T-helper 22 cell (primary cell): ENCODE results near the gene NOS3.

ENCODE experiments used
- DNase-seq: peaks from one replicate; pipeline ENCODE4 v3.0.0-alpha.2; 2020; ENCODE audit warnings: low read depth

The NOS3 gene

DNA sequence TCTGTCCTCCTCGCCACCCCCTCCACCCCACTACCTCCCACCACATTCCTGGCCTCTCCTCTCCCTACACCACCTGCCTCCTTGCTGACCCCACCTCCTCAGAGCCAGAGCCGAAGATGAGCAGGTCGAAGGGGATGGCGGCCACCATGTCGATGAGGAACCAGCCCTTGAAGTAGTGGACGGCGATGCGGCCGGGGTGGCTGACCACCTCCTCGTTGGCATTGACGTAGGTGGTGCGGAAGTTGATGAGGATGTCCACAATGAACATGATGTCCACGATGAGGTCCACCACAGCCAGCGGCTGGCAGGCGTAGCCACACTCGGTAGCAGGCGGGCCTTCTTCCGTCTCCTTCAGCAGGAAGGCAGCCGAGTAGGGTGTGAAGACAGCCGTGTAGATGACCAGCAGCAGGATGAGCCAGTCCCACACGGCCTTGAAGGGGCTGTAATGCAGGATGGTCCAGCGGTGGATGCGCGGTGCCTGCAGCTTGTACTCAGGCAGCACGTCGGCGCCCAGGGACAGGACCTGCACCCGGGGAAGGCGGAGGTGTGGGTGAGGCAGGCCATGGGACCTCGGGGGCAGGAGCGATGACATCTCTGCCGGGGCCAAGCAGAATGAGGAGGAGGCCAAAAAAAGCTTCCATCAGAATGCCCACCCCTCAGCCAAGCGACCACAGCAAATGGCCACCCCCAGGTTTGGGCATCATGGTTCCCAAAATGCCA, 38.3 kb upstream of the NOS3 start:
- DNase-seq = no peak

DNA sequence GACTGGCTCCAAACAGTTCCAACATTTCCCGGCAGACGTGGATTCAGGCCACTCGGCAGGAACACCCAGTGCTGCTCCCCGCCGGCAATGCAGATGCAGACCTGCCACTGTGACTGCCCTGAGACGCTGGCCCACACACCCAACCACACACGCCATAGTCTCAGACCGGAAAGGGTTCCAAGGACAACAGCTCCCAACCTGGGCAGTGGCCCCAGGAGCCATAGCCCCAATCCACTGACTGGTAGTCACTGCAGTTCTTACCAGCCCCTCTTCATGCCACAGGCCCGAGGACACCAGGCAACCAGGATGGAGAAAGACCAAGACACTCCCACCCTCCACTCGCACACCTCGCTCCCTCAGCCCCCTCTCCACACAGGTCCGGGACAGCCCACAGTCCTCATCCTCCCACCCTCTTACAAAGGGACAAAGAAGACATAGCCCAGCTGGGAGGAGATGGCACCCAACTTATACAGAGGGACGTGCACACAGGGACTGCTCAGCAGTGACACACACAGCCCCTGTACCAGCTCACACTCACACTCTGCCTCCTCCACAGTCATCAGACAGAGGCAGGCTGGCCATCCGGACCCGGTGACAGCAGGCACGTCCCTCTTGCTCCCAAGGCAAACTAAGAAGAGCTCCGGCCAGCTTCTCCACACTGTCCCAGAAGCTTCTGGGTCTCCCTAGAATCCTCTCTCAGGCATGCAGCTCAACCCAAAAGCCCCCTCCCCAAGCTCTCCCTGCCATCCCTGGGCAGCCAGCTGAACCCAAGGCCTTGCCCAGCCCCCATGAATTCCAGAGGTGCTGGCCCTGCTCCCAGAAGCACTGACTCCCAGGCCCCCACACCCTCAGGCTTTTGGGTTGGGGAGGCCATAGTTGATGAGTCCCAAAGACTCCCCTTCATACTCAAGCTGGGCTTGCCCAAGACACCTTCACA, 37.5 kb upstream of the NOS3 start:
- no peak for DNase-seq

DNA sequence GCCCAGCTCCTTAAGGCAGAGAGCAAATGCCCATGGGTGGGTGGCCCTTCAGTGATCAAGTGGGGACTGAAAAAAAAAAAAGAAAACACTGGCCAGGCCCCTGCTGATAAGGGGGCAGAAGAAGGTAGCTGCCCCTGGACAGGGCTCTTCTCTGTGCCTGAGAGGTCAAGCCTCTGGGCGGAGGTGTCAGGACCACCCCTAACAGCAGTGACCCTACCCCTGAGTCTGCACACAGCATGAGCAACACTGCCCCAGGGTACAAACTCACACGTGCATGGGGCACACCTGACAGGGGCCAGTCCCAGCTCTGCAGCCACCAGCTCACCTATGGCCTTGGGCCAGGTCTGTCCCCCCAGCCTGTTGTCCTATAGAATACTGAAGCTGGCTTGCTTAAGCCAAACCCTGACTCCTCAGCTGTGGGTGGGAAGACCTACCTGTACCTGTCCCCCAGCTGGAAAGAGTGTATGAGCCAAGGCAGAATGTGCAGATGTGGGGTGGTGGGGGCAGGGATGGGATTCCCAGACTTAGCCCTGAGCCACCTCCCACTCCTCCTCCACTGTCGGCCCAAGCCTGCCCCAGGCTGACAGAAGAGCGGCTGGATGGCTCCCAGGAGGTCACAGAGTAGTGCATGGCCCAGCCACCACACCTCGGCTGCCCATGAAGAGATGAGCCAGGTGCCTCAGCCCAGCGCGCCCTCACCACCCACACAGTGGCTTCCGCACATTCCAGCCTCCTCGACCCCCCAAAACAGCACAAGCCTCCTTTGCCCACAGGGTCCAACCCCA, 36.4 kb upstream of the NOS3 start:
- DNase-seq = no peak

DNA sequence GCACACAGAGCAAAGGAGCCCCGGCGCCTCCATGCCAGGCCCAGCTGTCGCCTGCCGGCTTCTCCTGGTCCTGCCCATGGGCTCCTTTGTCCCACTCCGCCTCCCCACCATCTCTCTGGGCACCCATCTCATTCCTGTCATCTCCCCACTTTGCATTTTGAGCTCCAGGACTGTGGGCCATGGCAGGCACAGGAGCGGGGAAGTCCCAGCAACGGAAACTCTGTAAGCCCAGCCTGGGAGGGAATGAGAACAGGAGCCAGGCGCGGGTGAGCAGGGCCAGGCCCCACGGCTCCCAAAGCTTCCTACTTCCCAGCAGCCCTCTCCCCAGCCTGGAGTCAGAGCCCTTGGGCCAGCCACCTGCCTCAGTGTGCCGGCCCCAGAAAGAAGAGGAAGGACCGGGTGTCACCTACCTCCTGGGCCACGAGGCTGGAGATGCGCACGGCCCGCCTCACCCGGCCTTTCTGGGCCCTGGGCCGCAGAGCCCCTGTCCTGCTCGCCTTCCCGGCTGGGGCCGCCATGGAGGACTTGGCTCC, 35.8 kb upstream of the NOS3 start:
- no peak for DNase-seq

DNA sequence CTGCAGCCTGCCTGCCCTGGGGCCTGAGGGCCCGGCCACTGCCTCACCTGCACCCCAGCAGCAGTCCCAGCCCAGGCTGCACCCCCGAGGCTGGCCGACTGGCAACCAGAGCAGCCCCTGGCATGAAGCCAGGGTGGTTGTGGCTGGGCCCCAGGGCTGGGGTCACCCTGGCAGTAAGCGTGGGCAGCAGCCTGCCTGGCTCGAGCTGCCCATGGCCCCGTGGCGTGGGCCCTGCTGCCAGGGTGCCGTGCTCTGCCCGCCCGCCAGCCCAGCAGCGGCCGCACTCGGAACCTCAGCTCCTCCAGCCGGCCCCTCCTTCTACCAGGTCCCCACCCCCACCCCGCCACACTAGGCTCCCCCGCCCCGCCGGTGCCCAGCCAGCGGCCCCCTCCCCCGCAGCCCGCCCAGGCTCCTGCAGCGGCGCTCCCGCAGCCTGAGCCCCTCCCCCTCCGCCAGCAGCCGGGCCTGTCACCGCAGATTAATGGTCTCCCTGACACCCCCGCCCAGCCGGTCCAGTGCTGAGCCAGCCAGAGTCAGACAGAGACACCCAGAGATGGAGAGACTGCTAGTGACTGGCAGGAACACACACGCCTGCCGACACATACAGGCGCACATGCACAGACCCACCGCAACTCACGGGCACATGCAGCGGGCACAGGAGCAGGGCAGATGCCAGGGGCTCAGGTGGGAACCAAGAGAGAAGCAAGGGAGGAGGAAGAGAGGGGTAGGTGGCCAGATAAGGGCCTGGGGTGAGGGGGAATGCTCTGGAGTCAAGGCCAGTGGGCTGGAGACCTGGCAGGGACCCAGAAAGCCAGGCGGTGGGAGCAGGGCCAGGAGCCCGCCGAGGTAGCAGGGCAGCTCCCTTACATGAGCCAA, 35.1 kb upstream of the NOS3 start:
- no peak for DNase-seq

DNA sequence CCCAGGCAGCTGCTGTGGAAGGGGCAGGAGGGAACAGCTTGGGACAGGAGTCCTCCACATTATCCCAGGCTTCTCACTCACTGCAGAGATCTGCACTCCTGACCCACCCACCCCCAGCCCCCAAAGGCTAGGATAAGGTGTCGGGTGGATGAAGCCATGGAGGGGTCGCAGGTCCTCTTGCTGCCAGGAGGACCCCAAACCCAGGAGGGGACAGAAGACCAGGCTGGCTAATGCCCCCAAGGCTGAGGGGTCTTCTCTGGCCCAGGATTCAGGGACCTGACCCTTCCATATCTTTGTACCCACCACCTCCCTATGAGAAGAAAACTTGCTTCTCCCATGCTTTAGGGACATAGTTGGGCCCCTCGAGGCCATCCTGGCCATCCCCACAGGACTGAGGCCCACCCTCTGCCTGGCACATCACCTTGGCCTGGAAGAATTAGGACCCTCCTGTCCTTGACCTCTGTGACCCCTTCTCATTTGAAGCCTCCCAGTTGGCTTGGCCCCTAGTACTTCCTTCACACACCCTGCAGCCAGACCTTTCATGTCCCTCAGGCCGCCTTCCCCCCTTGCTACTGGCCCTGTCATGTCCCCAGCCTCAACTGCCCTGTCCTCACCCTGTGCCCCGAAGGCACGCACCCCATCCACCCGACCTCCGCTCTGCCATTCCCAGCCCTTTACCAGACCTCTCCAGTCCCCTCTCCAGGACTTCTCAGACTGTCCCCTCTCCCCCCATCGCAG, 34.3 kb upstream of the NOS3 start:
- DNase-seq = no peak

DNA sequence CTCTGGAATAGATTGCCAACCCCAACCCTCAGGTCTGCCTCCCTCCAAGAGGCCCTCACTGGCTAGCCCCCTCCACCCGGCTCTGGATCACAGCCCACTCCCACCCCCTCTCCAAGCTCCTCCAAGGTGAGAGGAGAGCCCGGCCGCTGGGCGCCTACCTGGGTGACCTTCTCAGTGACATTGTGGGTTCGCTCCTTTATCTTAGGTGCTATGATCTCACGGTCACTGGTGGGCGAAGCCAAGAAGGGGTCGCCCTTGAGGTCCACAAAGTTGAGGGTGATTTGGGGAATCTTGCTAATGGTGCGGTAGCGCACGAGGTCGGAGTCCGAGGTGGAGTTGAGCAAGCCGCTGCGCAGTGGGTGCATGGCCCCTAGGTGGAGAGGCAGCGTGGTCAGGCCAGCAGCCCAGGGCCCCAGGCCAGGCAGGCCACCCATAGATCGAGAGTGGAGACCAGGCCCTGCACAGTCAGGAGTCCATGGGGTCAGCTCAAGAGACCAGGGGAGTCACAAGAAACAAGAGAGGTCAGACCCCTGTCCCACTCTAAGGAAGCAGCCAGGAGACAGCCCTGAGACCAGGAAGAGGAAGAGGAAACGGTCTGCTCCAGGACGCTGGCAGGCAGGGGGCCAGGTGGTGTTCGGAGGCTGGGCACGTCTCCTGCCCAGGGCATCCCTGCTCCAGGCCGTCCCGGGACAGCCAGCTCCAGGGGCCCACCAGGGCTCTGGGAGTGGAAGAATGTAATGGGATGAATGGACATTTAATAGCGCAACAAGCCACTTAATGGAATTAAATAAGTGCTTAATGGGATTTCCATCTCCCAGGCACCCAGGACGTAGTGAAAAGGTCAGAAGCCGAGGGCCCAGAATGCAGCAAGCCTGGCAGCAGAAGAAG, 33.4 kb upstream of the NOS3 start:
- no peak for DNase-seq

DNA sequence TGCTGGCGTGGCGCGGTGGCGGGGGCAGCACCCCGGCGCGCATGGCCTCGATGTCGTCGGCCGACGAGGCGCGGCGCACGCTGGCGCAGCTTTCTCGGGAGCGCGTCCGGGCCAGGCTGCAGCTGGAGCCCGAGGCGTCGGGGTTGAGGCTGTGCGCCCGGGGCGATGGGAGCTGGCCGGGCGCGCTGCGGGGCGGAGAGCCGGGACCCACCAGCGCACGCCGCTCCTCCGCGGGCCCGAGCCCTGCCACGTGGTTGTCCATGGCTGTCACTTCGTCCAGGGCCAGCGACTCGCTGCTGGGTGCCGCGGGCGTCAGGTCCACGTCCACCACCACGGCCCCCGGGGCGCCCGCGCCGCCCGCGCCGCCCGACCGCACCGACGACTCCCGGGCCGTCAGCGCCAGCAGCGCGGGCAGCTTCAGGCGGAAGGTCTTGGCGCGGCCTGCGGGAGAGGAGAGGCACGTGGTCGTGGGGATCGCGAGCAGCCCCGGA, 32.7 kb upstream of the NOS3 start:
- DNase-seq = no peak

DNA sequence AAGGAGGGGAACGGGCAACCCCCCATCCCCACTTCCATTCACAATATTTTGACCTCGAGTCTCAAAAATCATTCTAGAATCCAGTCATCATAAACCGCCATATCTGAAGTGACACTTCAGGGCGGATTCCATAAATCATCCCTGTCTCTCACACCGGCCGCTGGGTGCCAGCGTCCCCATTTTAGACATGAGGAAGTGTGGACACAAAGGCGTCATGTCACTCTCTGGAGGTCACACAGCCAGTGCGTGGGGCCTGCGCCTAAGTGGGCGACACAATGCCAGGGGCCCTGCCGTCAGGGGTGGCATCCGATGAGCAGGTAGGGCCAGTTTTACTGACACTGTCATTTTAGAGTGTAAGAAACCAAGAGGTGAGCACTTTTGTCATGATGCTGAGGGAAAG, 32.2 kb upstream of the NOS3 start:
- DNase-seq = no peak

DNA sequence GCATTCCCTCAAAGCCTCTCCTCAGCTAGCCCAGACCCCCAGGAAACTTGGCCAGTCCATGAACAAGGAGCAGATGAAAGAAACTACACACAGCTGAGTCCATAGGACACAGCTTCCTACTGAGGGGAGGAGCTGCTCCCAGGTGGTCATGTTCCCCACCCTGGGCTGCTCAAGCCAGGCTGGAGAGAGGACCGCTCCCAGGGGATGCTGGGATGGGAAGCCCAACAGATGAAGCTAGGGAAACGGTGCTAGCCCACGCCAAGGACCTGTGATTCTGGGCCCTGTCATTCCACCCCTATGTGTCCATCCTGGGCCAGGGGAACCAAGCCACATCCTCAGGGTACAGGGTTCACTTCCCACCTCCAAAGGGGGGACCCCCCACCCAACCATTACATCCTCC, 31.7 kb upstream of the NOS3 start:
- no peak for DNase-seq

DNA sequence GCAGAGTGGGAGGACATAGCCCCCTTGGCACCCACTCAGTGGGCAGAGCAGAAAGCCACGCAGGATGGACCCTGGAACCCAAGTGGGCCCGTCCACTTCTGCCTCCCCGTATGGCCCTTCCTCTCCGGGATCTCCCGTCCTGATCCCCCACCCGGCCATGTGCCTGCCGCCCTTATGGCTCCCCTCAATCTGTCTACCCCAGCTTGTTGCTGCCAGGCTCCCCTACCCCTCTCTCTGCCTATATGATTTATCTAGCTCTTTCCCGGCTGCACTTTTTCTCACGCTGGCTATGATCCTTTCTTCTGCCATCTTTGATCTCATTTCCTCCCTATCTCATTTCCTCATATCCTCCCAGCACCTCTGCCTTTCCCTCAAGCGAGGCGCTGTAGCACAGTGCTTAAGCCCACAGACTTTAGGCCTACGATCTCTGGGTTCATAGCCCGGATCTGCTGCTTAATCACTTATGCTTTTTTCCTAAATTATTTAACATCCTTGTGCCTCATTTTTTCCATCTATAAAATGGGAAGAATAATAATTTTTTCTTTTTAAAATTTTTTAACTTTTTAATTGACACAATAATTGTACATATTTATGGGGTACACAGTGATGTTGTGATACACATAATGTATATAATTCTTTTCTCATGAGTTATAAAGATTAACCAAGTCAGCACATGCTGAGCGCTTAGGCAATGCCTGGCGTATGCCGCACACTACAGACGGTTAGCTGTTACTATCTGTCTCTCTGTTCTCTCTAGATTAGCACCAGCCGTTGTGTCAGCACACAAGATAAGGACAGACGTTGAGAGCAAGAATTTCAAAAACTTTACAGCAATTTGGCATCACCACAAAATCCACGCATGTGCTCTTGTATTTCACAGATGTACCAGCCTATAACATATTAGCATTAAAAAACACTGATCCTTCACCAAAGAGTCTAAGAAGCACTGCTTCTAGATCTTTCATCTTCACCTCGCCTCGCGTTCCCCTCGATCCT, 30.8 kb upstream of the NOS3 start:
- no peak for DNase-seq

DNA sequence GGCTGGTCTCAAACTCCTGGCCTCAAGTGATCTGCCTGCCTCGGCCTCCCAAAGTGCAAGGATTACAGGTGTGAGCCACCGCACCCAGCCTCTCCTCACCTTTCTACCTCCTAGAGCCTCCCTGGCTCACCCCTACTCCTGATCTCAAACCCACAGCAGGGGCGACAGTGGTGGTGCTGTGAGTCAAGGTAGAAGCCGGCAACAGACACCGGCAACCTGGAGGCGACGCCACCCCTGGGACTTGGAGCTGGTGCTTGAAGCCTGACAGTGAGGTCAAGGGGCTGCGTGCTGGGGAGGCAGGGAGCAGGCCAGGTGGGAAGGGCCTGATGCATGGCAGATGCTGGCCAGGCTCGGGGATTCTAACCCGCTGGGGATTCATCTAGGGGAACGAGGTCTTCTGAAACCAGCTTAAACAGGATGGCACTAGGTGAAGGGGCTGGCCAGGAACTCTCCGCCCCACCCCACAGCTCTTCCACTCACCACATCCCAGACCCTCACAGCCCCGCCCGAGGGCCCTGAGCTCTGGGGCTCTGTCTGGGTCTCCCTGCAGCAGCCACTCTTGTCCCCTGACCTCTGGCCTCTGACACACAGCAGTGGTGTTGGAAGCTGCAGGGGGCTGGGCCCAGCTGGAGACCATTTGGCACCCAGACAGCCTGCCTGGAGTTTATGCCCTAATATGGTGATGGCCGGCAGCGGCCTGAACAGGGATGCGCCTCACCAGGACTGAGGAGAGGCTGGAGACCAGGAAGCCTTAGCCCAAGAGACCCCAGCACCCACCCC, 29.1 kb upstream of the NOS3 start:
- no peak for DNase-seq

DNA sequence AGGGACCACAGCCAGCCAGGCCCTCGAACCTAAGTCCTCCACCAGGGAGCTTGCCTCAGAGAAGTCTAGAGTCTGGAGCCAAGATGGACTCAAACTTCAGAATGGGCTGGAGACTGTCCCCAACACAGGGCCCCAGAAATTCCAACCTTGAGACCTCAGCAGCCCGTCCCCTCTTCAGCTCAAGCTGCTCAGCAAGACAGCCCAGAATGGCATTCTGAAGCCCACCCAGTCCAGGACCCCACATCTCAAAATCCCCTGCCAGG, 28.6 kb upstream of the NOS3 start:
- no peak for DNase-seq

DNA sequence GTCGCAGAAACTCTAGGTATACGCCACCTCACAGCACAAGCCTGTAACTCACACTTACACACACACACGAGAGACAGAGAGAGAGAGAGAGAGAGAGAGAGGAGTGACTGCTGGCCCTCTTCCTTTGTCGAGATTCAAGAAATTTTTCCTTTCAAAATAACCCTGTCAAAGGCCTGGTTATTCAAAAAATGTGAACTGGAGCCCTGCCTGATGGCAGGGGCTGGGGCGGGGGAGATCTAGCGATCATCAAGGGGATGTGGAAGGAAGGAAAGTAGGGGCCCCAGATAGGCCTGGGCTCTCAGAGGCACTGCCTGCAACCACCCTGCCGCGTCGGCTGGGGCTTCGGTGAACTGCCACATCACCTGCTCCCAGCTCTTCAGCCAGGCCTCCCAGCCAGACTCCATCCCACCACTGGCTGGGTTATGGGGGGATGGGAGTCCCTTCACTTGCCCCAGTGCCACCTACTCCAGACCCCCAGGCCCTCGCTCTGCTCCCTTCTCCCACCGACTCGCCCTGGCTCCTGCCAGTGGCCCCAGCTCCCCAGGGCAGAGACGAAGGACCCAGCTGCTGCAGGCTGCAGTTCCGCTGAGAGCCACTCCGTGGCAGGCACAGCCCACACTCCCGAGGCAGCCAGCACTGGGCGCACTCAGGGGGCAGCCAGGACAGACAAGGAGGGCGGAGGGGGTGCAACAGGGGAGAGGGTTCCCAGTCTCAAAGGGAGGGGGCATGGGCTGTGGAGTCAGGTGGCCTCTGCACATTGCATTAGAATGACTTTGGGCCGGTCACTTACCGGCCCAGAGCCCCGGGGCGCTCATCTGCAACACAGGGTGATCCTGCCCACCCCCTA, 28.0 kb upstream of the NOS3 start:
- peak; percentile 26 for DNase-seq

DNA sequence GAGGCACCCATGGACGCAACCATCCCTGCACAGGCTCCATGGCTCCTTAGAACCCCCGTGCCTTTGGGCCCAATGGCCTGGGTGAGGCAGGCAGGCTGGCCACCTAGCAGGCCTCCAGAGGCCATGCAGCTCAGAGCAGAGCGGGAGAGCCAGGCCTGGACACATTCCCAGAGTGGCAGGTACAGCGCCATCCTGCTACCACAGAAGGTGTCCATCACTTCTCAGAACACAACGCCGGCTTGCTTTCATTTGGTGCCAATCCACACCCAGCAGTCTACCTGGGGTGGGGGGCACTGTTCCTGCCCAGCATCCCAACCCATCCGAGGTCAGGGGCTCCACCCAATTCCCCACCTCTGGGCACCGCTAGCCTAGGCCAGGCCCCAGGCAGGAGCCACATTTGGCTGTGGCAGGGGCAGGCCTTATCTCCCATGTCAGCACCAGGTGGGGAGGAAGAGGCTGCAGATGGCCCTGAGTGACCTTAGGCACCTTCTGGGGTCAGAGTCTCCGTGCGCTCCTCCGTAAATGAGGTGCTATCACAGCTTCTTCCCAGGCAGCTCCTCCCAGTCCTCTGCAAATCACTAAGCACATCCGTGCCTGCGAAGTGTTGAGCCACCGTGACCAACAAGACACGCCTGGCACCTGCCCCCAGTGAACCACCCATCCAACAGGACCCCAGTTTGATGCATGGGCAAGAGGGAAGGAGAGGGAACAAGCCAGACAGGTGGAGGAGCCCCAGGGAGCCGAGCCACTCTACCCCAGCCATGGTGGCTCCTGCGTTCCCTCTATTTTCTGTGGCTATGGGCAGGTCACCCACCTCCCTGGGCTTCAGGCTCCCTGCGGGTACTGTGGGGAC, 26.9 kb upstream of the NOS3 start:
- no peak for DNase-seq

DNA sequence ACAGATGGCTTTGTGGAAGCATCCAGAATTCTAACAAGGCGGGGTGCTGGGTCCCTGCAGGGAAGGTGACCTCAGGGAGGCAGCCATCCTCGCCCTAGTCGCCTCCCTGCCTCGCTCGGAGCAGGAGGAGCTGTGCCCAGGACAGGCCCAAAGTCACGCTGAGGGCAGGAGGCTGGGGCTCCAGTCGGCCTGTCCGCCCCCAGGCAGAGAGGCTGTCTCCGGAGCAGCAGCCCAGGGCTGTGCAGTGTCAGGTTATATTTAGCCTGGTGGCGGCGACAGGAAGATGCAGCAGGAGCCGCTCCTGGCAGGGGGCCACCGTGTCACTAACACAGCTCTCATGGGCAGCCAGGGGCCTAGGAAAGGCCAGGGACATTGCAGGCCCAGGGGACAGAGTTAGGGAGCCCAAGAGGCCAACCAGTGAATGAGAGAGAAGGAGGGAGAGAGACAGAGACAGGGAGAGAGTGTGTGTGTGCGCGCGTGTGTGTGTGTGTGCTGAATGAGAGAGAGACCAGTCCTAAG, 26.2 kb upstream of the NOS3 start:
- no peak for DNase-seq
